ENCODE results near the gene TGIF1.

Gene TGIF1

GRCh38 chr18:3450012-3450798 is at the start of gene TGIF1:
Gene TGIF1 (plus strand): TSS chr18:3450172. CDS start chr18:3450490, 318 bp downstream.
- in situ Hi-C loops (cut with HindIII; ENCODE audit: low pct_ligation_motif_present, low sequenced_read_pairs), result no loop called here
- no peak for TF ChIP-seq CTCF (IDR thresholded peaks at IDR 0.05; ENCODE audit: low read depth, low read length, missing control alignments)
- peak; percentile 74 for DNase-seq

GRCh38 chr18:3400567-3401296 is 49.2 kb upstream of the TGIF1 start:
- TF ChIP-seq CTCF (IDR thresholded peaks at IDR 0.05; ENCODE audit: low read depth, low read length, missing control alignments), result no peak
- no peaks in the 10 kb centered on the region for H3K27me3 ChIP-seq (replicated peaks)
- DNase-seq, result no peak
- no peak overlapping the region for H3K4me3 ChIP-seq (ENCODE audit: low read depth, low read length)
- no peak overlapping the region for H3K27ac ChIP-seq
- no peaks in the 10 kb centered on the region for H3K36me3 ChIP-seq (replicated peaks)
- in situ Hi-C loops (cut with HindIII; ENCODE audit: low pct_ligation_motif_present, low sequenced_read_pairs), result no loop called here

More at GRCh38 chr18:3450012-3450798, at the start of gene TGIF1:
- no peaks in the 10 kb centered on the region for H3K36me3 ChIP-seq (replicated peaks)
- peak within 1 kb of the TSS; percentile 93 for H3K4me3 ChIP-seq (ENCODE audit: low read depth, low read length)
- H3K27me3 ChIP-seq (replicated peaks), result no peaks in the 10 kb centered on the region
- peak within 1 kb of the TSS; percentile 99 for H3K27ac ChIP-seq

GRCh38 chr18:3401669-3402620 is 48.0 kb upstream of the TGIF1 start:
- no peaks in the 10 kb centered on the region for H3K36me3 ChIP-seq (replicated peaks)
- H3K4me3 ChIP-seq (ENCODE audit: low read depth, low read length), result no peak overlapping the region
- in situ Hi-C loops (cut with HindIII; ENCODE audit: low pct_ligation_motif_present, low sequenced_read_pairs), result no loop called here
- H3K27ac ChIP-seq, result no peak overlapping the region
- no peaks in the 10 kb centered on the region for H3K27me3 ChIP-seq (replicated peaks)
- DNase-seq, result no peak
- TF ChIP-seq CTCF (IDR thresholded peaks at IDR 0.05; ENCODE audit: low read depth, low read length, missing control alignments), result no peak

GRCh38 chr18:3402982-3403451 is 47.0 kb upstream of the TGIF1 start:
- no peak overlapping the region for H3K4me3 ChIP-seq (ENCODE audit: low read depth, low read length)
- in situ Hi-C loops (cut with HindIII; ENCODE audit: low pct_ligation_motif_present, low sequenced_read_pairs), result no loop called here
- H3K27me3 ChIP-seq (replicated peaks), result no peaks in the 10 kb centered on the region
- no peak for TF ChIP-seq CTCF (IDR thresholded peaks at IDR 0.05; ENCODE audit: low read depth, low read length, missing control alignments)
- H3K36me3 ChIP-seq (replicated peaks), result no peaks in the 10 kb centered on the region
- no peak overlapping the region for H3K27ac ChIP-seq
- peak; percentile 53 for DNase-seq

DNA sequence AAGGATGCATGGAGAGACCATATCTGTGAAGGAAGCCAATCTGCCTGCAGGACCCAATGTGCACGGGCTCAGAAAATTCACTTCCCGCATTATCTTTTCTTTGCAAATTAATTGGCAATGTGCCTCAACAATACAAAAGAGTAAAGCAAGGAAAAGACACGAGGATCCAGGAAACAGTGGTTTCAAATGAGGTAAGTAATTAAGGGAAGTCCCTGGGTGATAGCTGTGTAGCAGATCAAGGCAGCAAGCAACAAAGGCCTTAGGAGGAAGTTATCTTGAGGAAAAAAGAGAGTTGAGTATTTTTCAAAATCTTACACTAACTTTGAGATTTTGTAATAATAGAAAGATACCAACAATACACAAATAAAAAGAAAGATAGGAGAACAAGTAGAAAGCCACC is 44.3 kb upstream of the TGIF1 start:
- no peak overlapping the region for H3K27ac ChIP-seq
- H3K4me3 ChIP-seq (ENCODE audit: low read depth, low read length), result no peak overlapping the region
- in situ Hi-C loops (cut with HindIII; ENCODE audit: low pct_ligation_motif_present, low sequenced_read_pairs), result no loop called here
- no peaks in the 10 kb centered on the region for H3K36me3 ChIP-seq (replicated peaks)
- no peaks in the 10 kb centered on the region for H3K27me3 ChIP-seq (replicated peaks)
- TF ChIP-seq CTCF (IDR thresholded peaks at IDR 0.05; ENCODE audit: low read depth, low read length, missing control alignments), result no peak
- no peak for DNase-seq

All from brain microvascular endothelial cell (primary cell).